ENCODE data around the gene DIDO1. TPM values are rescaled to one million over a fixed set of nuclear protein-coding genes. Genes with fewer than 3 reads are reported as not detected.

DIDO1 gene
- total RNA-seq, 1 experiment from 2014 or later, result 120 TPM

DNA sequence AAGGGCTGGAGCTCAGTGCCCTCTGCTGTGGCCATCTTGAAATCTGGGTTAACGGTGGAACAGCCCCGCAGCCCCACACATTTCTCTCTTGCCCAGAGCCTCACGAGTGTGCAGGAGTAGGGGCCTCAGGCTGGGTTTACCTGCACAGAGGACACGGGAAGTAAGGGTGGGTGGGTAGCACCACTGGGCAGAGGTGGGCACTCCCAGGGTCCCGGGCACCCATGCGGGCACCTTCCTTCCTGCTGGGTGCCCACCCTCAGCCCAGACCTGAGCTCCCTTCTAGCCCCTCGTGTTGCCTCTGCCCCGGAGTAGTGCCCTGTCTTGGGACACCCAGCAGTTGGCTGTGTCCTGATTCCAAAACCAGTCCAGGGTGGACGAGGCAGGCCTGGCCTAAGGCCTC is 98.3 kb downstream of the DIDO1 start:
- H3K27me3 Mint-ChIP-seq (ENCODE audit: insufficient read depth, unreplicated experiment), result no peaks in the 10 kb centered on the region
- ChIA-PET CTCF (interaction anchor here (0.6 kb wide), 1 partner anchor 34 kb away, joined by 5 read pairs; no protein-coding TSS in a partner anchor), POLR2A (no interaction called here)
- Histone ChIP-seq H3K36me3 (ENCODE audit: control insufficient read depth, insufficient read depth, low read length) (no peaks in the 10 kb centered on the region), H3K4me3 (ENCODE audit: low read depth, low read length) (no peak overlapping the region), H3K9me3 (no peaks in the 10 kb centered on the region), H3K4me1 (peaks cover 9% of the 10 kb centered on the region), H3K27me3 (replicated peaks; ENCODE audit: control insufficient read depth, insufficient read depth, low read length) (no peaks in the 10 kb centered on the region)
- intact Hi-C loops (cut with micrococcal nuclease; ENCODE audit: unreplicated experiment), result no loop called here
- H3K4me3 Mint-ChIP-seq (ENCODE audit: unreplicated experiment), result no peak overlapping the region
- TF ChIP-seq, protein P1, sequence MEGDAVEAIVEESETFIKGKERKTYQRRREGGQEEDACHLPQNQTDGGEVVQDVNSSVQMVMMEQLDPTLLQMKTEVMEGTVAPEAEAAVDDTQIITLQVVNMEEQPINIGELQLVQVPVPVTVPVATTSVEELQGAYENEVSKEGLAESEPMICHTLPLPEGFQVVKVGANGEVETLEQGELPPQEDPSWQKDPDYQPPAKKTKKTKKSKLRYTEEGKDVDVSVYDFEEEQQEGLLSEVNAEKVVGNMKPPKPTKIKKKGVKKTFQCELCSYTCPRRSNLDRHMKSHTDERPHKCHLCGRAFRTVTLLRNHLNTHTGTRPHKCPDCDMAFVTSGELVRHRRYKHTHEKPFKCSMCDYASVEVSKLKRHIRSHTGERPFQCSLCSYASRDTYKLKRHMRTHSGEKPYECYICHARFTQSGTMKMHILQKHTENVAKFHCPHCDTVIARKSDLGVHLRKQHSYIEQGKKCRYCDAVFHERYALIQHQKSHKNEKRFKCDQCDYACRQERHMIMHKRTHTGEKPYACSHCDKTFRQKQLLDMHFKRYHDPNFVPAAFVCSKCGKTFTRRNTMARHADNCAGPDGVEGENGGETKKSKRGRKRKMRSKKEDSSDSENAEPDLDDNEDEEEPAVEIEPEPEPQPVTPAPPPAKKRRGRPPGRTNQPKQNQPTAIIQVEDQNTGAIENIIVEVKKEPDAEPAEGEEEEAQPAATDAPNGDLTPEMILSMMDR (IDR thresholded peaks at IDR 0.05; ENCODE audit: insufficient read depth in 1 of 2, low read depth in 1 of 2, low read length in 1 of 2, severe bottlenecking in 1 of 2, unreplicated experiment in 1 of 2), result no peak
- no peak overlapping the region for H3K27ac Mint-ChIP-seq (ENCODE audit: unreplicated experiment)
- no peaks in the 10 kb centered on the region for H3K9me3 Mint-ChIP-seq (ENCODE audit: unreplicated experiment)
- no peaks in the 10 kb centered on the region for H3K36me3 Mint-ChIP-seq (ENCODE audit: insufficient read depth, unreplicated experiment)
- DNase-seq, result no peak
- BruUV-seq (replicated peaks), result no TSS peak
- H3K4me1 Mint-ChIP-seq (ENCODE audit: low read depth, unreplicated experiment), result peaks cover 9% of the 10 kb centered on the region

Other genes starting within 250 kb of the DIDO1 start
- 0.14 and 0.16 TPM in 2 replicates for gene NTSR1, start 217.7 kb downstream of the DIDO1 start, total RNA-seq (2022)
- 40.3 and 43.4 TPM in 2 replicates for gene MRGBP, start 130.0 kb downstream of the DIDO1 start, total RNA-seq (2022)
- gene OGFR, start 121.7 kb downstream of the DIDO1 start, total RNA-seq (2022), result 78.2 and 84.7 TPM in 2 replicates
- 6.4 and 7.9 TPM in 2 replicates for gene COL9A3, start 109.5 kb downstream of the DIDO1 start, total RNA-seq (2022)
- 14.6 and 15.1 TPM in 2 replicates for gene TCFL5, start 64.7 kb downstream of the DIDO1 start, total RNA-seq (2022)
- gene GID8, start 11.6 kb upstream of the DIDO1 start, total RNA-seq (2022), result 129 and 133 TPM in 2 replicates
- gene SLC17A9, start 26.2 kb upstream of the DIDO1 start, total RNA-seq (2022), result 64.7 and 77.4 TPM in 2 replicates
- gene BHLHE23, start 80.5 kb upstream of the DIDO1 start, total RNA-seq (2022), result 0.49 and 0.95 TPM in 2 replicates

All from Caco-2 (cell line).